HepG2 (cell line): ENCODE data around the gene TMEM154.

Experiments
- MIER3 ChIP-seq: IDR thresholded peaks from 2 replicates; pipeline ENCODE4 v1.6.1; 2016; ENCODE audit warnings: missing compliant biosample characterization, borderline replicate concordance
- RFX5 ChIP-seq: IDR thresholded peaks from 2 replicates; pipeline ENCODE4 v1.6.1; 2011; ENCODE audit warnings: low read depth, low read length, improper control_type of control experiment
- SNRNP70 ChIP-seq: fragments of 200-400 bp; formaldehyde crosslinking; IDR thresholded peaks from 2 replicates; pipeline ENCODE4 v1.6.1; 2017; ENCODE audit warnings: mild to moderate bottlenecking, low read depth, low read length, moderate library complexity
- TFAP4 ChIP-seq: sonication (generic); IDR thresholded peaks from 2 replicates; pipeline ENCODE4 v1.6.1; 2016; ENCODE audit warnings: low read depth, borderline replicate concordance
- ZFP90 ChIP-seq: sonication (generic); formaldehyde crosslinking; IDR thresholded peaks from 2 replicates; pipeline ENCODE4 v1.8.0; 2022; ENCODE audit warnings: missing genetic modification reagents, mild to moderate bottlenecking, inconsistent platforms, borderline replicate concordance
- ZNF704 ChIP-seq: sonication (generic); formaldehyde crosslinking; IDR thresholded peaks from 2 replicates; pipeline ENCODE4 v1.8.1; 2023; ENCODE audit warnings: mild to moderate bottlenecking, inconsistent platforms, moderate library complexity, missing genetic modification reagents, borderline replicate concordance
- TF ChIP-seq, protein P1 (sequence below): sonication (generic); formaldehyde crosslinking; IDR thresholded peaks from 2 replicates; pipeline ENCODE4 v1.5.0; 2020; ENCODE audit warnings: mild to moderate bottlenecking, missing genetic modification reagents, moderate library complexity
- TF ChIP-seq, protein P2 (sequence below): sonication (generic); formaldehyde crosslinking; IDR thresholded peaks from 2 replicates; pipeline ENCODE4 v1.5.1; 2020; ENCODE audit warnings: mild to moderate bottlenecking, missing genetic modification reagents, borderline replicate concordance

GRCh38 chr4:152719801-152720556 lies 40.2 kb upstream of the TMEM154 start:
- no peak for TF ChIP-seq RFX5
- TF ChIP-seq SNRNP70: no peak
- no peak for TF ChIP-seq ZFP90
- no peak for TF ChIP-seq ZNF704 (CRISPR knock-in tag)
- TF ChIP-seq, protein P1, sequence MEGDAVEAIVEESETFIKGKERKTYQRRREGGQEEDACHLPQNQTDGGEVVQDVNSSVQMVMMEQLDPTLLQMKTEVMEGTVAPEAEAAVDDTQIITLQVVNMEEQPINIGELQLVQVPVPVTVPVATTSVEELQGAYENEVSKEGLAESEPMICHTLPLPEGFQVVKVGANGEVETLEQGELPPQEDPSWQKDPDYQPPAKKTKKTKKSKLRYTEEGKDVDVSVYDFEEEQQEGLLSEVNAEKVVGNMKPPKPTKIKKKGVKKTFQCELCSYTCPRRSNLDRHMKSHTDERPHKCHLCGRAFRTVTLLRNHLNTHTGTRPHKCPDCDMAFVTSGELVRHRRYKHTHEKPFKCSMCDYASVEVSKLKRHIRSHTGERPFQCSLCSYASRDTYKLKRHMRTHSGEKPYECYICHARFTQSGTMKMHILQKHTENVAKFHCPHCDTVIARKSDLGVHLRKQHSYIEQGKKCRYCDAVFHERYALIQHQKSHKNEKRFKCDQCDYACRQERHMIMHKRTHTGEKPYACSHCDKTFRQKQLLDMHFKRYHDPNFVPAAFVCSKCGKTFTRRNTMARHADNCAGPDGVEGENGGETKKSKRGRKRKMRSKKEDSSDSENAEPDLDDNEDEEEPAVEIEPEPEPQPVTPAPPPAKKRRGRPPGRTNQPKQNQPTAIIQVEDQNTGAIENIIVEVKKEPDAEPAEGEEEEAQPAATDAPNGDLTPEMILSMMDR (CRISPR knock-in tag): no peak
- TF ChIP-seq TFAP4: no peak
- TF ChIP-seq MIER3 (CRISPR knock-in tag): no peak
- TF ChIP-seq, protein P2, sequence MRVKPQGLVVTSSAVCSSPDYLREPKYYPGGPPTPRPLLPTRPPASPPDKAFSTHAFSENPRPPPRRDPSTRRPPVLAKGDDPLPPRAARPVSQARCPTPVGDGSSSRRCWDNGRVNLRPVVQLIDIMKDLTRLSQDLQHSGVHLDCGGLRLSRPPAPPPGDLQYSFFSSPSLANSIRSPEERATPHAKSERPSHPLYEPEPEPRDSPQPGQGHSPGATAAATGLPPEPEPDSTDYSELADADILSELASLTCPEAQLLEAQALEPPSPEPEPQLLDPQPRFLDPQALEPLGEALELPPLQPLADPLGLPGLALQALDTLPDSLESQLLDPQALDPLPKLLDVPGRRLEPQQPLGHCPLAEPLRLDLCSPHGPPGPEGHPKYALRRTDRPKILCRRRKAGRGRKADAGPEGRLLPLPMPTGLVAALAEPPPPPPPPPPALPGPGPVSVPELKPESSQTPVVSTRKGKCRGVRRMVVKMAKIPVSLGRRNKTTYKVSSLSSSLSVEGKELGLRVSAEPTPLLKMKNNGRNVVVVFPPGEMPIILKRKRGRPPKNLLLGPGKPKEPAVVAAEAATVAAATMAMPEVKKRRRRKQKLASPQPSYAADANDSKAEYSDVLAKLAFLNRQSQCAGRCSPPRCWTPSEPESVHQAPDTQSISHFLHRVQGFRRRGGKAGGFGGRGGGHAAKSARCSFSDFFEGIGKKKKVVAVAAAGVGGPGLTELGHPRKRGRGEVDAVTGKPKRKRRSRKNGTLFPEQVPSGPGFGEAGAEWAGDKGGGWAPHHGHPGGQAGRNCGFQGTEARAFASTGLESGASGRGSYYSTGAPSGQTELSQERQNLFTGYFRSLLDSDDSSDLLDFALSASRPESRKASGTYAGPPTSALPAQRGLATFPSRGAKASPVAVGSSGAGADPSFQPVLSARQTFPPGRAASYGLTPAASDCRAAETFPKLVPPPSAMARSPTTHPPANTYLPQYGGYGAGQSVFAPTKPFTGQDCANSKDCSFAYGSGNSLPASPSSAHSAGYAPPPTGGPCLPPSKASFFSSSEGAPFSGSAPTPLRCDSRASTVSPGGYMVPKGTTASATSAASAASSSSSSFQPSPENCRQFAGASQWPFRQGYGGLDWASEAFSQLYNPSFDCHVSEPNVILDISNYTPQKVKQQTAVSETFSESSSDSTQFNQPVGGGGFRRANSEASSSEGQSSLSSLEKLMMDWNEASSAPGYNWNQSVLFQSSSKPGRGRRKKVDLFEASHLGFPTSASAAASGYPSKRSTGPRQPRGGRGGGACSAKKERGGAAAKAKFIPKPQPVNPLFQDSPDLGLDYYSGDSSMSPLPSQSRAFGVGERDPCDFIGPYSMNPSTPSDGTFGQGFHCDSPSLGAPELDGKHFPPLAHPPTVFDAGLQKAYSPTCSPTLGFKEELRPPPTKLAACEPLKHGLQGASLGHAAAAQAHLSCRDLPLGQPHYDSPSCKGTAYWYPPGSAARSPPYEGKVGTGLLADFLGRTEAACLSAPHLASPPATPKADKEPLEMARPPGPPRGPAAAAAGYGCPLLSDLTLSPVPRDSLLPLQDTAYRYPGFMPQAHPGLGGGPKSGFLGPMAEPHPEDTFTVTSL (CRISPR knock-in tag): no peak
